Ecto neural progenitor cell (in vitro differentiated cells): ENCODE data around the gene IFNL3.
"Not testable (repeated sequence)": the region's sequence is repeated elsewhere in the genome, so short reads cannot be mapped to it uniquely, and the experiment has no call there.

Experiments
- DNase-seq: peaks from one replicate; pipeline ENCODE4 v3.0.0-alpha.2; 2018; ENCODE audit warnings: low spot score

Gene IFNL3

DNA sequence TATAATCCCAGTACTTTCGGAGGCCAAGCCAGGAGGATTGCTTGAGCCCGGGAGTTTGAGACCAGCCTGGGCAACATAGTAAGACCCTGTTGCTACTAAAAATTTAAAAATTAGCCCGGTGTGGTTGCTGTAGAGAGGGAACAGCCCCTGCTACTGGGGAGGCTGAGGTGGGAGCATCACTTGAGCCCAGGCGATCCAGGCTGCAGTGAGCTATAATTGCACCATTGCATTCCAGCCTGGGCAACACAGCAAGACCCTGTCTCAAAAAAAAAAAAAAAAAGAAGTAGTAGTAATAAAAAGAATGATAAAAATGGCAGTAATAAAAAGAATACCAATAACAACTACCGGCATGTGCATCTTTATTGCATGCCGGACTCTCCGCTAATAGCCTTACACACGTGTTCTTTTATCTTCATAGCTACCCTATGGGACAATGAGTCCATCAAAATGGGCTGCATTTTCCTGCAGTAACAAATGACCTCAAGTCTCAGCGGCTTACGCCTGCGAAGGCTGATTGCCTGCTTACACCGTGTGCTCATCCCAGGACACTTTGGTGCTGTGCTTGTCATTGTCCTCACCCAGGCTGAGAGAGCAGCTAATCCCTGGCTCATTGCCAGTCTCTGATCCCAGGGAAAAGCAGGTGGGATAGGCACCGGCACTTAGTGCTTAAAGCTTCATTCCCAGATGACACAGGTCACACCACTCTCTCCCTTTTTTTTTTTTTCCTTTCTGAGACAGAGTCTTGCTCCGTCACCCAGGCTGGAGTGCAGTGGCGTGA is 26.4 kb downstream of the IFNL3 start:
- no peak for DNase-seq

DNA sequence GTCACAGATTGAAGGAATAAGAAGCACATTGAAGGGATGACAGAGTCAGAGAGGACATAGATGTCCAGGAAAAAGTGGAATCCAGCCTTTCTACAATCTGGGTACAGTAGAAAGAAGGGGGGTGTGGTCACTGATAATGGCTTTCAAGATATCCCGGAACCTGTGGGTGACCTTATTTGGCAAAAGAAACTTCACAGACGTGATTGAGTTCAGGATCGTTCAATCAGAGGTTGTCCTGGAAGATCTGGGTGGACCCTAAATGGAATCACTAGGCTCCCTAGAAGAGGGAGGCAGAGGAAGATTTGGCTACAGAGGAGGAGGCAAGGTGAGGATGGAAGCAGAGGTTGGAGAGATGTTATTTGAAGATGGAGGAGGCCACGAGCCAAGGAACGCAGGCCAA is 27.7 kb downstream of the IFNL3 start:
- no peak for DNase-seq

DNA sequence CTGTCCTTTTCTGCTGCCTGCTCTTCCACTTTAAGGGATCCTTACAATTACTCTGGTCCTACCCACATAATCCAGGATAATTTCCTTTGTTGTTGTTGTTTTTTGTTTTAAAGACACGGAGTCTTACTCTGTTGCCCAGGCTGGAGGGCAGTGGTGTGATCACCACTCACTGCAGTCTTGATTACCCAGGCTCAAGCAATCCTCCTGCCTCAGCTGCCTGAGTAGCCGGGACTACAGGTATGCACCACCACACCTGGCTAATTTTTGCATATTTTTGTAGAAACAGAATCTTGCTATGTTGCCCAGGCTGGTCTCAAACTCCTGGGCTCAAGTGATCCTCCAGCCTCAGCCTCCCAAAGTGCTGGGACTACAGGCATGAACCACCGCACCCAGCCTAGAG is 29.5 kb downstream of the IFNL3 start:
- DNase-seq, result not testable (repeated sequence)

DNA sequence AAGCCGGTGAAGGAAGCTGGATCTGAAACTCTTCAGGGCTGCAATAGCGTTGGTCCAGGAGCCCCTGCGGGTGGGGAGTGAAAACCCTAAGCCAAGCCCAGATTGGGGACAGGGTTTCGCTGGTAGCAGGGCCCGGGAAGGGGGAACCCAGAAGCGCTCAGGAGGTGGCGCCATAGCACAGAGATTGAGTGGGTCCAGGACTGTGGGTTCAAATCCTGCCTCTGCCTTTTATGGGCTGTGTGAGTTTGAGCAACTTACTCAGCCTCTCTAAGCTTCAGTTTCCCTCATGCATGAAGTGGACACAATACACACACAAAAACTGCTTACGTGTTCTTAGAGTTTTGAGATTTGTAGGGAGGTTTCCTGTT is 32.4 kb downstream of the IFNL3 start:
- DNase-seq, result peak; percentile 68

DNA sequence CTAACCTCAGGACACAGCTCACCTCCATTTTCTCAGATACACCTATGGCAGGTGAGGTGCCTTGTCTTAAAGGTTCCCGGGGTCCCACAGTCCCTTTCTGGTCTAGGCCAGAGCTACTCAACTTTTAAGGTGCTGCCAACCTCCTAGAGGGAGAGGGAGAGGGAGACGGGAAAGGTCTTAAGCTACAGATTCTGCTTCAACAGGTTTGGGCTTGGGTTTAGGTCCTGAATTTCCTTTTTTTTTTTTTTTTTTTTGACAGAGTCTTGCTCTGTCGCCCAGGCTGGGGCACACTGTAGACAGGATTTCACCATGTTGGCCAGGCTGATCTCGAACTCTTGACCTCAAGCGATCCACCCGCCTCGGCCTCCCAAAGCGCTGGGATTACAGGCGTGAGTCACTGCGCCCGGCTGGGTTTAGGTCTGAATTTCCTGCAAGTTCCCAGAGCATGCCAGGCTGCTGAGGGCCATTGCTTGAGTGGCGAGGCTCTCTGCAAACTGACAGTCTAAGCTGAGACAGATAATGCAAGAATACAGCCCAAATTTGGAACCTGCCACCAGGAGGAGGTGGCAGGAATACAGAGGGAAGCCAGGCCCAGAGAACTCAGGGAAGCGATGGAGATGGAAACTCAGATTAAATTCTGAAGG is 33.0 kb downstream of the IFNL3 start:
- DNase-seq, result no peak

DNA sequence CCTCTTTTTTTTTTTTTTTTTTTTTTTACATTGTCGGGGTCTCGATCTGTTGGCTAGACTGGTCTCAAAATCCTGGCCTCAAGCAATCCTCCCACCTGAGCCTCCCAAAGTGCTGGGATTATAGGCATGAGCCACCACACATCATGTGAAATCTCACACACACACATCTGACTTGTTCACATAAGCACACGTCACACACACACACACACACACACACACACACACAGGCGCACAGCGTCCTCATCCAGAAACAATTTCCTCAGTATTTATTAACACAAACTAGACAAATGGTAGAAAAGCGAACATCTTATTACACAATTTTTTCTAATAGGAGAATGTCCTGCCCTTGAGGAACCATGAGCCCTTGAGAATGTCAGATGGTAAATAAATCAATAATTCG is 35.6 kb downstream of the IFNL3 start:
- DNase-seq, result no peak

DNA sequence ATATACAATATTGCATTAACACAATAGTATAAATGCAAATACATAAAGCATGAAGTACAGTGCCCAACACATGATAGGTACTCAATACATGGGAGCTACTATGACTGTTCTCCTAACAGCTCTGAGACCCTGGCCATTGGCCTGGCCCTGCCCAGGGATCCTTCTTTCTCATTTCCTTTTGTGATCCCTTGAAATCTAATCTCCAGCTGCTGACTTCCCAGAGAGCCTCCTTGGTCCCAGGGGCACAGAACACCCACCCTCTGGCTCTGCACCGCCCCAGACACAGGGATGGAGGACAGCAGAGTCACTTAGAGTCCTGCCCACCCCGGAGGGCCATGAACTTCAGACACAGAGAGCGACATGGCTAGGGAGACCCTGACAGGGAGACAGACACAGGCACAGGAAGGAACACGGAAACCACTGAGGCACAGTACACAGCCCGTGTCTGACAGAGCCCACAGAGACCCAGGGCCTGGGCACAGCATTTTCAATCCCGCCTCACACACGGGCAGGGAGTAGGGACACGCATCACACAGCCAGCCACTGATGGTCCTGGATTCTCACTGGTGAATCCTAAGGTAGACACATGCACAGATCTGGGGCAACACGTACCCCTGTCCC is 36.5 kb downstream of the IFNL3 start:
- DNase-seq, result no peak

DNA sequence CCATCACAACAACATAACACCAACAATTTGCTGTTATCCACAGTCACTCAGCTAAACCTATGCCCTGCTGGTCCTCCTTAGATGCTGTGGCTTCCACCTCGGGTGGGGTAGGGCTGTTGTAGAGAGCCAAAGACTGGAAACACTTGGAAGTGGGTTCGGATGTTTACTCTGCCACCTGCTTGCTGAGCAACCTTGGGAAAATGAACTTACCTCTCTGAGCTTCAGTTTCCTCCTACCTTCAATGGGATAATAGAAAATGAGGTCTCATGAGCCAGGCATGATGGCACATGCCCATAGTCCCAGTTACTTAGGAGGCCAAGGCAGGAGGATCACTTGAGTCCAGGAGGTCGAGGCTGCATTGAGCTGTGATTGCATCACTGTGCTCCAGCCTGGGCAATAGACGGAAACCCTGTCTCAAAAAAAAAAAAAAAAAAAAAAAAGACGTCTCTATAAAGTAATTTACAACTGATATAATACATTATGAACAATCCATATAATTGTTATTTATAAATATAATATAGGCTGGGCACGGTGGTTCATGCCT is 37.4 kb downstream of the IFNL3 start:
- no peak for DNase-seq

DNA sequence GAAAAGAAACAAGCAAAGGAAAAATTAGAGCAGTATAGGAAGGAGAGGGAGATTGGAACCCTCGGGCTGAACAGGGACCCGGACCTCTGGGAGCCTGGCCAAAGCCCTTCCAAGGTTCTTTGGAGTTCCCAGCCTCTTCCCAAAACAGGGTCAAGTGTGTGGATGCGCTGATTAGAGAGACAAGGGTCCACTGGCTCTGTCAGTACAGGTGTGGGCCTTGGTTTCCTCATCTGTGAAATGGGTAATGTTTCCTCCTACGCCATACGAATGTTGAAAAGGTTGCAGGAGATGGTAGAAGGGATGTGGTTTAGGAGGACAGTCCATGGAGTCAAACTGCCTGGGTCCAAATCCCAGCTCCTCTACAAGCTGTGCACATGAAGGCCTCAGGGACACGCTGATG is 38.7 kb downstream of the IFNL3 start:
- no peak for DNase-seq

DNA sequence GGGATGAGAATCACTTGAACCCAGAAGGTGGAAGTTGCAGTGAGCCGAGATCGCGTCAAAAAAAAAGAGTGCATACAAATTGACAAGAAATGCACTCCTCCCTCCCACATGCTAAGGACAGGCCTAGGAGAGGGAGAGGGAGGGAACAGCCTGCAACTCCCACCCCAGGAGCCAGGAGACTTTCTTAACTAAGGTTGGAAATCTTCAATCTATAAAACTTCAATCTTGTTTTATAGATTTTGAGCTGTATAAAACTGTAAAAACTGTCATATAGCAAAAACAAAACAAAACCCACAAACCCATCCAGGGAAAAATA is 39.4 kb downstream of the IFNL3 start:
- DNase-seq, result no peak

DNA sequence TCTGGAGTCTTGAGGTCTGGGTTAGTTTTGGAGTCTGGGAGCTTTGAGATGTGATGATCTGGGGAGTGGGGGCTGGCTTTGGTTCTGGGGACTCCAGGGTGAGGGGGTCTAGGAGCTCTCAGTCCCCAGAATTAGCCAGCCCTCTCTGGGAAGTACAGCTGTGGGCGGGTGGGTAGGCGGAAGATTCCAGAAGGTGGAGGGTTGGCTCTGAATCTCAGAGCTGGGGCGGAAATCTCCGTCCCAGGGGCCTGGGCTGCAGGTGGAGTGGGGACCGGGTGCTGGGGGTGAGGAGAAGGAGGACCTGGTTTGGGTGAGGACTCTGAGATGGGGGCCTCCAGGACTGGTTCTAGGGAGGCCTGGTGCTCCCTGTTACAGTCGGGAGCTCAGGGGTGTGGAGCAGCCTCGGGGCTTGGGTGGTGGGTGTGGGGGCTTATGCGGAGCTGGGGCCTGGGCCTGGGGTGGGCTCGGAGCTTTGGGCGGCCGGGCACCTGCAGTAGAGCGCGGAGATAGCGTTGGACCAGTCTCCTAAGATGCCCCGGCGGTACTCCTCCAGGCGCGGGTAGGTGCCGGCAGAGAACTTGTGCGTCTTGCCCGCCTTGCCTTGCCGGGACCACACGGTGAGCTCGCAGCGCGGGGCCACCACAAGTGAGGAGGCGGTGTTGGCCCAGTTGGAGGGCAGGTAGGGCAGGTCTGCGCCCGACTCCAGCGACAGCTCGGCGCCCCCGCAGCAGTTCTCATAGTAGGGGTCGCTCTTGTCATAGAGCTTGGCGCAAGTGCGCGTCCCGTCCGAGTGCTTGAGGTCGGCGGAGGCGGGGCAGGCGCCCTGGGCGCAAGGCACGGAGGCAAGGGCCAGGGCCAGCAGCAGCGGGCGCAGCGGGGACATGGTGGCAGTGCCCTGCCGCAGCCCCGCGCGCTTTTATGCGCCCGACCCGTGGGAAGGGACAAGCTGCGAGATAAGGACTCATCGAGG is 41.1 kb downstream of the IFNL3 start, which contains the start of gene SYCN:
SYCN (minus strand) TSS at position 892 of the 970 bp plus-strand sequence; CDS start at position 883, 9 bp downstream.
- DNase-seq, result no peak

DNA sequence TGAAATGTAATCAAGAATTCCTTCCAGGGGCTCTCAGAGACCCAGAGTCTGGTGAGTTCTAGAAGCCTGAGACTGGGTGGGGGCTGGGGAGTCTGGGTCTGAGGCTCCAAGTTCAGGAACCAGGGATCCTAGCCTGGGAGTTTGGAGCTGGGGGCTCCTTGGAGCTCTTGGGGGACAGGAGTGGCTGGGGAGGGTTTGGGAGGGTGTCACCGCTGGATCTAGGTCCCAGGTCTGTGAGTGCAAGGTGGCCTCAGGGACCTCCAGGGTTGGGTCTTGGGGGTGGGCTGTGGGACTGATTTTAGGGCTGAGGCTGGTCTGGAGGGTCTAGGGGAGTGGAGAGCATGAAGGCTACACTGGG is 41.8 kb downstream of the IFNL3 start:
- no peak for DNase-seq

DNA sequence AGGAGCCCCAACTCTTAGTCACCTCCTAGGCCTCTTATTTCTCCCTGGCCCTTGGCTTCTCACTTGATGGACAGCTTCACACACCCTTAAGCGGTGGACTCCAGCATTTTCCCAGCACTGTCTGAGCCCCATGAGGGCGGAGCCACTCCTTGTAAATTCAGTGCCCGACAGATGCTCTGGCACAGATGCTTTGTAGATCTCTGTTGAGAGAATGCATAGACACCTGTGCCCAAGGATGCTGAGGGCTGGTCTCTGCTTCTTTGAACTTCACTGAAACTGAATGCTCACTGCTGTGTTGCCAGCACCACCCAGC is 44.0 kb downstream of the IFNL3 start:
- no peak for DNase-seq

DNA sequence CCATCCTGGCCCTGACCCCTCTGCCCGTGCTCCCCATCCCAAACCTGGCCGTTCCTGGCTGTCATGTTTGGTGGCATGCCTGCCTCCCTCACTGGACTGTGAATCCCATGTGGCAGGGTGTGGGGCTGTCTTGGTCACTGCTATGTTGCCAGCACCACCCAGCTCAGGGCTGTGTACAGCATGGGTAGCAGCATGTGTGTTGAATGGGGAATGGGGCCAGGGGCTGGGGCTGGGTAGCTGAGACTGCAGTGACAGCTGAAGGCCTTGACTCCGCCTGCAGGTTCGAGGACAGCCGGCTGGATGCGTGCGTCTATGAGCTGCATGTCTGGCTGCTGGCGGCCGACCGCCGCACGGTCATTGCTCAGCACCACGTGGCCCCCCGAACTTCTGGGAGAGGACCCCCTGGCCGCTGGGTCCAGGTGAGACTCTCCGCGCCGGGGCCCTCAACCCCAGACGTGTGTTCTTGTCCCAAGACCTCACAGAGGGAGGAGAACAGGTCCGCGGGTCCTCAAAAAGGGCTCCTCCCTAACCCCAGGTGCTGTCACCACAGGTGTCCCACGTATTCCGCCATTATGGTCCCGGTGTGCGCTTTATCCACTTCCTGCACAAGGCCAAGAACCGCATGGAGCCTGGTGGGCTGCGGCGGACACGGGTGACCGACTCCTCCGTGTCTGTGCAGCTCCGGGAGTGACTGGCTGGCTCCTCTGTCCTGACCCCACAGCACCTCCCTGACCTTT is 44.6 kb downstream of the IFNL3 start:
- DNase-seq, result no peak

DNA sequence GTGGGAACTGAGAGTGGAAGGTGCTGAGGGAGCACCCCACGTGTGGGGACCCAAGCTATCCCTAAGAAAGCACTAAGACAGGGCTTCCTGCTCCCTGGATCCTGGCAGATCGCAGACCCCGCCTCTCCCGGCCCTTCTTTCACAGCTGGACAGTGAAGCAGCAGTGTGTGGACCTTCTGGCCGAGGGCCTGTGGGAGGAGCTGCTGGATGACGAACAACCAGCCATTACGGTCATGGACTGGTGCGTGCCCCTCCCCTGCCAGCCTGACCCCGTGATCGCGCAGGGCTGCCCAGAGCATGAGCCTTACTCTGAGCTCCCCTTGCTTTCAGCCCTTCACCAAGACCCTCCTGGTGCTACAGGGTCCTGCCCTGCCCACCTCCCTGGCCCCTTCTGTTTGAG is 45.8 kb downstream of the IFNL3 start:
- DNase-seq, result no peak

DNA sequence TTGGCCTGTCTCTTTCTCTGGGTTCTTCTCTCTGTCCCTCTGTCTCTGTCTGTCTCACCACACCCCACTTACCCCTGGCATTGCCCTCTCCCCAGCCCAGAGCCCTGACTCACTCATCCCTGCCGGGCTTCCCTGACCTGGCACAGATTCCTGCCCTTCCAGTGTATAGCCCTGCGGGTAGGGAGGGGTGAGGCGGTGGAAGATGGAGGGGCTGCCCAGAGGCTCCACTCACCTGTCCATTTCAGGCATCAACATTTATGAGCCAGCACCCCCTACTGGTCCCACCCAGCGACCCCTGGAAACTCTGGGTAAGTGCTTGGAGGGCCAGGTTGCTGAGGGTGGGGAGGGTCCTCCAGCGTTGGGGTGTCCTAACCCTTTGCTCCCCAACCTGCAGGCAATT is 47.0 kb downstream of the IFNL3 start:
- no peak for DNase-seq

DNA sequence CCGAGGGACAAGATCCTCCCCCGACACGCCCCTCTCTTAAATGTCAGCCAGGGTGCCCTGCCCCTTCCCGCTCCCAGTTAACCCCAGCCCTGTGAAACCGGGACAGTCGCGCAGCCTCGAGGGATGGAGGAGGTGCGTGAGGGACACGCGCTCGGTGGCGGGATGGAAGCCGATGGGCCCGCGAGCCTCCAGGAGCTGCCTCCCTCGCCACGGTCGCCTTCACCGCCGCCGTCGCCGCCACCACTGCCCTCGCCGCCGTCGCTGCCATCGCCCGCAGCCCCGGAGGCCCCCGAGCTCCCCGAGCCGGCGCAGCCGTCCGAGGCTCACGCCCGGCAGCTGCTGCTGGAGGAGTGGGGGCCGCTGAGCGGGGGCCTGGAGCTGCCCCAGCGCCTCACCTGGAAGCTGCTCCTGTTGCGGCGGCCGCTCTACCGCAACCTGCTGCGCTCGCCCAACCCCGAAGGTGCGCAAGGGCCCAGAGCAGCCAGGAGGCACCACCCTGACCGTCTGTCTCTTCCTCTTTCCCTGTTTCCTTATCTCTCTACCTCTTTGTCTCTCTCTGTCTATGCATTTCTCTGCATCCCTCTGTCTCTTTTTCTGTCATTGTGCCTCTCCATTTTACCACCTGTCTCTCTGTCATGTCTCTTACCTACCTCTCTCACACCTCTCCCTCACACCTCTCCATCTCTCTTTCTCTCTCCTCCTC is 47.8 kb downstream of the IFNL3 start, which contains the start of gene NCCRP1:
NCCRP1 (plus strand) TSS at position 105 of the 703 bp plus-strand sequence; CDS start at position 124, 19 bp downstream.
- peak; percentile 70 for DNase-seq

DNA sequence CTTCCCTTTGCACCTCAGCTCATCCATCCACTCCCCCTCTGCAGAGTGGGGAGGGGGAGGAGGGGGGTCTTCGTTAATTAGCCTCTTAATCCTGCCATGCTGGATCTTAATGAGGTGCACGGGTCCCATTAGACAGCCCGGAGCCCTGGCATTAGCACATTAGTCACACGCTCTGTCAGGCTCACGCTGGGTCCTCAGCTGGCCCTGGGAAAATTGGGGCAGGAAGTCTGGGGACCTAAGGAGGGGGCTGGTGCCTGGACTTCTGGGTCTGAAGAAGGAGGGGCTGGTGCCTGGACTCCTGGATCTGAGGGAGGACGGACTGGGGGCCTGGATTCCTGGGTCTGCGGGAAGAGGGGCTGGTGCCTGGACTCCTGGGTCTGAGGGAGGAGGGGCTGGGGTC is 48.5 kb downstream of the IFNL3 start:
- no peak for DNase-seq

DNA sequence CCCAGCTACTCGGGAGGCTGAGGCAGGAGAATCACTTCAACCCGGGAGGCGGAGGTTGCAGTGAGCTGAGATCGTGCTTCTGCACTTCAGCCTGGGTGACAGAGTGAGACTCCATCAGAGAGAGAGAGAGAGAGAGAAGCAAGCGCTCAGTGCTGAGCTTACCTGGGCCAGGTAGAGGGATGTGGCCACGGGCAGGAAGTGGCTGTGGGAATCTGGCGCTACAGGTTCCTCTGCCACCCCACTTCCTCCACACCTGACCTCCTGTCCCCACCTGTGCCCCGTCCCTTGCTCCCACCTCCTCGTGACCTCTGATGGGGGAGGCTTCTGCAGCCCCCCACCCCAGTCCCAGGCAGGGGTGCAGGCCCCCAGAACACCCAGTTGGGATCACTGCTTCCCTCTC is 49.1 kb downstream of the IFNL3 start:
- DNase-seq, result no peak

DNA sequence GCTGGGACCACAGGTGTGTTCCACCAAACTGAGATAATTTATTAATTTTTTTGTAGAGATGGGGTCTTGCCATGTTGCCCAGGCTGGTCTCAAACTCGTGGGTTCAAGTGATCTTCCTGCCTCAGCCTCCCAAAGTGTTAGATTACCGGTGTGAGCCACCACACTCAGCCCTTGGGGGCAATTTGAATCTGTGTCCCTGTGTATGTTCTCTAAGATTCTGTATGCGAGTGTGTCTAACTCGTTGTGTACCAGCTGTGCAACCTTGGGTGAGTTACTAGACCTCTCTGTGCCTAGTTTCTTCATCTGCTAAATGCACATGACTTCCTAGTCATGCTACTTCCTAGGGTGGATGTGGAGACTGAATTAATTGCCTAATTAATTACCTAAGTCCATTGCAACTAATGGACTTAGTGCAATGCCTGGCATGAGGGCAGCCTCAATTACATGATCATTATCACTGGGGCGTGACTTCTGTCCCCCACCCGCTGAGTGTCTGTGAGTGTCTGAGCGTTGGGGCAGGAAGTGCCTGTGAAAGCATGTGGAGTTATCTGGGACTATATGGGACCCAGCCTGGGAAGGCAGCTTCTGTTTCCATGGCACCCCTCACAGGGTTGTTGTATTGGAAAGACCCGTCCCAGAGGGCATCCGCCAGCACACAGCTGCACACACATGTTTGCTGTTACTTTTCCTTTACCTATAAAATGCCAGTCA is 49.8 kb downstream of the IFNL3 start:
- no peak for DNase-seq
